H7 (cell line): ENCODE results near the gene BCL2L15. TPM values are rescaled to one million over a fixed set of nuclear protein-coding genes. Genes with fewer than 3 reads are reported as not detected.

Source experiments
- DNase-seq: peaks from one replicate; pipeline ENCODE4 v3.0.0; 2012
- H3K27me3 ChIP-seq: 2 replicates; pipeline ENCODE4 v1.6.0; 2011; ENCODE audit warnings: mild to moderate bottlenecking, low read length; ENCODE audit not compliant: control insufficient read depth, insufficient read depth
- H3K36me3 ChIP-seq: replicated peaks from 2 replicates; pipeline ENCODE4 v1.5.1; 2011; ENCODE audit warnings: low read length; ENCODE audit not compliant: control insufficient read depth, insufficient read depth
- H3K4me3 ChIP-seq: 2 replicates; pipeline ENCODE4 v1.5.1; 2011; ENCODE audit warnings: low read depth, mild to moderate bottlenecking, control low read depth, low read length, moderate library complexity; ENCODE audit not compliant: insufficient read depth
- total RNA-seq: library from RNA; depleted of rRNA; stranded (reverse); fragments of >200 nt; shearing (Covaris generic); gene quantifications from 2 replicates; pipeline ENCODE4 v1.2.3, GENCODE V29; 2014

The BCL2L15 gene
- total RNA-seq, 1 experiment from 2014 or later, result not detected

GRCh38 chr1:113895961-113896360 lies 8.6 kb upstream of the BCL2L15 start:
- no peak for DNase-seq
- H3K36me3 ChIP-seq, result peaks cover 3% of the 10 kb centered on the region

GRCh38 chr1:113895098-113895497 lies 7.7 kb upstream of the BCL2L15 start:
- H3K36me3 ChIP-seq, result peaks cover 3% of the 10 kb centered on the region
- DNase-seq, result no peak
- no peaks in the 10 kb centered on the region for H3K27me3 ChIP-seq
- H3K4me3 ChIP-seq, result no peak overlapping the region

More at GRCh38 chr1:113895961-113896360, 8.6 kb upstream of the BCL2L15 start:
- H3K27me3 ChIP-seq, result no peaks in the 10 kb centered on the region
- no peak overlapping the region for H3K4me3 ChIP-seq

GRCh38 chr1:113893267-113893666 lies 5.9 kb upstream of the BCL2L15 start:
- H3K4me3 ChIP-seq, result no peak overlapping the region
- no peak for DNase-seq
- H3K36me3 ChIP-seq, result no peaks in the 10 kb centered on the region; the same call in none of the 2 replicates
- H3K27me3 ChIP-seq, result no peaks in the 10 kb centered on the region

GRCh38 chr1:113891631-113892220 lies 4.3 kb upstream of the BCL2L15 start:
- no peaks in the 10 kb centered on the region for H3K27me3 ChIP-seq
- DNase-seq, result no peak
- H3K4me3 ChIP-seq, result no peak overlapping the region
- no peaks in the 10 kb centered on the region; the same call in none of the 2 replicates for H3K36me3 ChIP-seq

- Histone ChIP-seq H3K27me3 (no peaks in the 10 kb centered on the region), H3K4me3 (no peak overlapping the region), H3K36me3 (no peaks in the 10 kb centered on the region; the same call in none of the 2 replicates)
- DNase-seq, result no peak
These were observed 3.4 kb upstream of the BCL2L15 start for GRCh38 chr1:113890816-113891215.

- Histone ChIP-seq H3K36me3 (no peaks in the 10 kb centered on the region), H3K4me3 (no peak overlapping the region), H3K27me3 (no peaks in the 10 kb centered on the region)
- DNase-seq, result no peak
These were observed 672 bp downstream of the BCL2L15 start for GRCh38 chr1:113886417-113887401.

GRCh38 chr1:113881661-113882060 lies 5.7 kb downstream of the BCL2L15 start:
- no peaks in the 10 kb centered on the region for H3K27me3 ChIP-seq
- no peak for DNase-seq
- H3K36me3 ChIP-seq, result no peaks in the 10 kb centered on the region
- no peak overlapping the region for H3K4me3 ChIP-seq

- Histone ChIP-seq H3K36me3 (no peaks in the 10 kb centered on the region), H3K4me3 (no peak overlapping the region), H3K27me3 (no peaks in the 10 kb centered on the region)
- no peak for DNase-seq
These were observed 7.7 kb downstream of the BCL2L15 start for GRCh38 chr1:113879739-113880038.

- Histone ChIP-seq H3K4me3 (no peak overlapping the region), H3K27me3 (no peaks in the 10 kb centered on the region), H3K36me3 (no peaks in the 10 kb centered on the region)
- DNase-seq, result no peak
These were observed 11.2 kb downstream of the BCL2L15 start for GRCh38 chr1:113876176-113876575.

- DNase-seq, result no peak
- Histone ChIP-seq H3K36me3 (no peaks in the 10 kb centered on the region), H3K4me3 (no peak overlapping the region), H3K27me3 (no peaks in the 10 kb centered on the region)
These were observed 11.7 kb downstream of the BCL2L15 start for GRCh38 chr1:113875714-113876113.

- no peak overlapping the region for H3K4me3 ChIP-seq
- DNase-seq, result peak; percentile 18
- H3K36me3 ChIP-seq, result no peaks in the 10 kb centered on the region
- H3K27me3 ChIP-seq, result no peaks in the 10 kb centered on the region
These were observed 13.1 kb downstream of the BCL2L15 start for GRCh38 chr1:113874012-113874879.

GRCh38 chr1:113872219-113872935 lies 15.0 kb downstream of the BCL2L15 start:
- DNase-seq, result no peak
- H3K4me3 ChIP-seq, result no peak overlapping the region
- H3K27me3 ChIP-seq, result no peaks in the 10 kb centered on the region
- H3K36me3 ChIP-seq, result no peaks in the 10 kb centered on the region

GRCh38 chr1:113871597-113872113 lies 15.7 kb downstream of the BCL2L15 start, which contains the start of gene PTPN22:
Gene PTPN22, minus strand, starts transcription at chr1:113871712.
- no peak within 1 kb of the TSS for H3K4me3 ChIP-seq
- DNase-seq, result no peak
- no peaks in the 10 kb centered on the region for H3K27me3 ChIP-seq

GRCh38 chr1:113870778-113871177 lies 16.6 kb downstream of the BCL2L15 start:
- no peaks in the 10 kb centered on the region for H3K27me3 ChIP-seq
- no peaks in the 10 kb centered on the region for H3K36me3 ChIP-seq
- no peak for DNase-seq

More at GRCh38 chr1:113871597-113872113, 15.7 kb downstream of the BCL2L15 start, which contains the start of gene PTPN22:
- H3K36me3 ChIP-seq, result no peaks in the 10 kb centered on the region

More at GRCh38 chr1:113870778-113871177, 16.6 kb downstream of the BCL2L15 start:
- H3K4me3 ChIP-seq, result no peak overlapping the region
